Loucy (cell line): Measurements from ENCODE around the gene SORCS1.

Experiments
- CTCF ChIP-seq: fragments of 200-600 bp; sonication (generic); conservative IDR thresholded peaks from 2 replicates; pipeline ENCODE4 v1.5.1; 2014; ENCODE audit warnings: mild to moderate bottlenecking, antibody characterized with exemption, low read length
- EZH2phosphoT487 ChIP-seq: fragments of 200-600 bp; IDR thresholded peaks from 2 replicates; pipeline ENCODE4 v1.6.1; 2018; ENCODE audit warnings: antibody characterized with exemption, mild to moderate bottlenecking, moderate library complexity, borderline replicate concordance

GRCh38 chr10:107081644-107082043 lies 82.9 kb downstream of the SORCS1 start:
- TF ChIP-seq CTCF (no peak), EZH2phosphoT487 (no peak)
